ENCODE measurements around the gene BAG1.

Gene BAG1

DNA sequence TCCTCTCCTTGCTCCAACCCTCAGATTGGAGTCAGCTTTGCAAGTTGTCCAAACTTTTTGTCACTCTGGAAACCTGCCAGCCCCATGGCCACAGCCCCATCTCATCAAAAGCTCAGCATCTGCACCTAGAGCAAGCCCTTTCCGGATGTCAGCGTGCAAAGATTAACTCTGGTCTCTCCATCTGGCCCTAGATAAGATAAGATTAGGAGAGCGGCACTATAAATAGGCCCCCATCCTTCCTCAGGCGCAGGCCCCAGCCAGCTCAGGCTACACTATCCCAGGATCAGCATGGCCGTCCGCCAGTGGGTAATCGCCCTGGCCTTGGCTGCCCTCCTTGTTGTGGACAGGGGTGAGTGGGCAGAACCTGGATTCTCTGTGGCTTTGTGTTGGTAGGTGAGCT lies 24.6 kb downstream of the BAG1 start, which contains the start of gene SPINK4:
TSS of gene SPINK4 (plus strand) at position 247 of the 400 bp plus-strand sequence. CDS start at position 289, 42 bp downstream.
- Mint-ChIP-seq H3K4me3 (peak within 1 kb of the TSS in 1 of 3 experiments; percentile 34), H3K36me3 (ENCODE audit: low read depth) (no peaks in the 10 kb centered on the region), H3K9me3 (no peaks in the 10 kb centered on the region), H3K27me3 (ENCODE audit: low read depth) (peaks cover 17% of the 10 kb centered on the region), H3K4me1 (peaks cover 7% of the 10 kb centered on the region), H3K27ac (peak within 1 kb of the TSS in 2 of 3 experiments; percentile 22 to 26)
- TF ChIP-seq, protein P1, sequence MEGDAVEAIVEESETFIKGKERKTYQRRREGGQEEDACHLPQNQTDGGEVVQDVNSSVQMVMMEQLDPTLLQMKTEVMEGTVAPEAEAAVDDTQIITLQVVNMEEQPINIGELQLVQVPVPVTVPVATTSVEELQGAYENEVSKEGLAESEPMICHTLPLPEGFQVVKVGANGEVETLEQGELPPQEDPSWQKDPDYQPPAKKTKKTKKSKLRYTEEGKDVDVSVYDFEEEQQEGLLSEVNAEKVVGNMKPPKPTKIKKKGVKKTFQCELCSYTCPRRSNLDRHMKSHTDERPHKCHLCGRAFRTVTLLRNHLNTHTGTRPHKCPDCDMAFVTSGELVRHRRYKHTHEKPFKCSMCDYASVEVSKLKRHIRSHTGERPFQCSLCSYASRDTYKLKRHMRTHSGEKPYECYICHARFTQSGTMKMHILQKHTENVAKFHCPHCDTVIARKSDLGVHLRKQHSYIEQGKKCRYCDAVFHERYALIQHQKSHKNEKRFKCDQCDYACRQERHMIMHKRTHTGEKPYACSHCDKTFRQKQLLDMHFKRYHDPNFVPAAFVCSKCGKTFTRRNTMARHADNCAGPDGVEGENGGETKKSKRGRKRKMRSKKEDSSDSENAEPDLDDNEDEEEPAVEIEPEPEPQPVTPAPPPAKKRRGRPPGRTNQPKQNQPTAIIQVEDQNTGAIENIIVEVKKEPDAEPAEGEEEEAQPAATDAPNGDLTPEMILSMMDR (IDR thresholded peaks at IDR 0.05; ENCODE audit: unreplicated experiment in 3 of 3) = no peak

- H3K36me3 Mint-ChIP-seq (ENCODE audit: low read depth) = no peaks in the 10 kb centered on the region
- no peak overlapping the region for H3K27ac Mint-ChIP-seq
- no peak overlapping the region for H3K4me3 Mint-ChIP-seq
- no peaks in the 10 kb centered on the region for H3K9me3 Mint-ChIP-seq
- TF ChIP-seq, protein P1 (IDR thresholded peaks at IDR 0.05; ENCODE audit: unreplicated experiment in 3 of 3) = no peak
- H3K27me3 Mint-ChIP-seq (ENCODE audit: low read depth) = peaks cover 34% of the 10 kb centered on the region
- peaks cover 7% of the 10 kb centered on the region for H3K4me1 Mint-ChIP-seq
Observed at GRCh38 chr9:33236571-33236970, 27.9 kb downstream of the BAG1 start.

- peaks cover 4% of the 10 kb centered on the region for H3K4me1 Mint-ChIP-seq
- TF ChIP-seq, protein P1 (IDR thresholded peaks at IDR 0.05; ENCODE audit: unreplicated experiment in 3 of 3) = no peak
- no peak overlapping the region for H3K4me3 Mint-ChIP-seq
- H3K27ac Mint-ChIP-seq = no peak overlapping the region
- H3K9me3 Mint-ChIP-seq = no peaks in the 10 kb centered on the region
- H3K36me3 Mint-ChIP-seq (ENCODE audit: low read depth) = no peaks in the 10 kb centered on the region
- H3K27me3 Mint-ChIP-seq (ENCODE audit: low read depth) = peaks cover 37% of the 10 kb centered on the region
Observed at GRCh38 chr9:33234511-33235467, 29.7 kb downstream of the BAG1 start.

DNA sequence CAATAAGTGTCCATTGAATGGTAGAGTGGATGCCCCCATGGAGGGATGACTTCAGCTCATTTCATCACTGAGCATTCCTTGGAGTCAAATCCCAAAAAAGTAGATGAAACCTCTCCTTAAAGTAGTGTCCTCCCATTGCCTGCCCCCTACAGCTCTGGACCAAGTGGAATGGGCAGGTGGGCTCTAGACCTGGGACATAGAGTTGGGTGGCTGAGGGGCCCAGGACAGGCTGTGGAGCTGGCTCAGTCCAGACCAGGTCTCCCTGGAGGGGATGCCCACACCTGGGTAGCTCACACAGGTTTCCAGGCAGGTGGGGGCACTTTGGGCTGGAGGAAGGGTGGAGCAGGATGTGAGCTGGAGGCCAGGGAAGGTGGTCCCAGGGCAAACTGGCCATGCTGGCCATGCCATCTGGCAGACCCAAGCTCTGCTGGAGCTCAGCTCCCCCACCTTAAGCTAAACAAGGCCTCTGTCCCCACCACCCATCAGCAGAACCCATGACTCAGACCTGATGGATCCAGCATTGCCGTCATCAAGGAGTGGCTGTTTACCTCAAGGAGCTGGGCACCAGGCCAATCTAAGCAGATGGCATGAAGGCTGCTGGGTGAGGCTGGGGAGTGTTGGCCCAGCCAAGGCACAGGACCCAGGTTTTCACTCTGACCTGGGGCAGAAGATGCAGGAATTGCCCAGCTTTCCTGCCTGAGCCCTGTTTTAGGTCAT lies 30.7 kb downstream of the BAG1 start:
- TF ChIP-seq, protein P1 (IDR thresholded peaks at IDR 0.05; ENCODE audit: unreplicated experiment in 3 of 3) = no peak
- no peaks in the 10 kb centered on the region for H3K4me1 Mint-ChIP-seq
- no peaks in the 10 kb centered on the region for H3K36me3 Mint-ChIP-seq (ENCODE audit: low read depth)
- peaks cover 37% of the 10 kb centered on the region for H3K27me3 Mint-ChIP-seq (ENCODE audit: low read depth)
- H3K4me3 Mint-ChIP-seq = no peak overlapping the region
- no peak overlapping the region for H3K27ac Mint-ChIP-seq
- no peaks in the 10 kb centered on the region for H3K9me3 Mint-ChIP-seq

- Mint-ChIP-seq H3K9me3 (no peaks in the 10 kb centered on the region), H3K4me1 (no peaks in the 10 kb centered on the region), H3K4me3 (no peak overlapping the region), H3K27ac (no peak overlapping the region), H3K27me3 (ENCODE audit: low read depth) (peaks cover 37% of the 10 kb centered on the region), H3K36me3 (ENCODE audit: low read depth) (no peaks in the 10 kb centered on the region)
- TF ChIP-seq, protein P1 (IDR thresholded peaks at IDR 0.05; ENCODE audit: unreplicated experiment in 3 of 3) = no peak
Observed at GRCh38 chr9:33232815-33233214, 31.7 kb downstream of the BAG1 start.

Data from nephron (organoid).